RWPE2 (cell line): Measurements from ENCODE around the gene GFOD2.

ENCODE experiments used
- ATAC-seq: fragments of 200-7000 bp; cut with Tn5 transposase; 3 replicates; pipeline ENCODE4 v1.9.1; 2021; ENCODE audit warnings: low read depth
- DNase-seq: peaks from one replicate; pipeline ENCODE4 v3.0.0-alpha.2; 2020; ENCODE audit warnings: low spot score
- H3K27ac ChIP-seq: fragments of 450-650 bp; 2 replicates; pipeline ENCODE4 v1.5.1; 2017; ENCODE audit warnings: mild to moderate bottlenecking; ENCODE audit not compliant: poor library complexity, severe bottlenecking
- H3K27me3 ChIP-seq: fragments of 250-450 bp; sonication (Bioruptor Pico); 2 replicates; pipeline ENCODE4 v1.5.1; 2021; ENCODE audit warnings: mild to moderate bottlenecking, moderate library complexity; ENCODE audit not compliant: insufficient read depth, poor library complexity, severe bottlenecking
- H3K36me3 ChIP-seq: fragments of 250-450 bp; sonication (Bioruptor Pico); 2 replicates; pipeline ENCODE4 v1.5.1; 2020; ENCODE audit warnings: low read depth, mild to moderate bottlenecking, moderate library complexity
- H3K4me1 ChIP-seq: fragments of 250-450 bp; sonication (Bioruptor Pico); 2 replicates; pipeline ENCODE4 v1.5.1; 2021; ENCODE audit warnings: mild to moderate bottlenecking, moderate library complexity; ENCODE audit not compliant: insufficient read depth, poor library complexity, severe bottlenecking
- H3K4me3 ChIP-seq: fragments of 250-450 bp; sonication (Bioruptor Pico); 2 replicates; pipeline ENCODE4 v1.5.1; 2021; ENCODE audit warnings: mild to moderate bottlenecking, moderate library complexity; ENCODE audit not compliant: severe bottlenecking
- H3K9me3 ChIP-seq: fragments of 250-450 bp; sonication (Bioruptor Pico); 2 replicates; pipeline ENCODE4 v1.5.1; 2021; ENCODE audit warnings: mild to moderate bottlenecking, moderate library complexity; ENCODE audit not compliant: severe bottlenecking
- TF ChIP-seq, protein P1 (sequence below): fragments of 450-650 bp; IDR thresholded peaks from one replicate; pipeline ENCODE4 v1.5.1; 2017; ENCODE audit warnings: mild to moderate bottlenecking, moderate library complexity; ENCODE audit not compliant: poor library complexity, severe bottlenecking

The GFOD2 gene

DNA sequence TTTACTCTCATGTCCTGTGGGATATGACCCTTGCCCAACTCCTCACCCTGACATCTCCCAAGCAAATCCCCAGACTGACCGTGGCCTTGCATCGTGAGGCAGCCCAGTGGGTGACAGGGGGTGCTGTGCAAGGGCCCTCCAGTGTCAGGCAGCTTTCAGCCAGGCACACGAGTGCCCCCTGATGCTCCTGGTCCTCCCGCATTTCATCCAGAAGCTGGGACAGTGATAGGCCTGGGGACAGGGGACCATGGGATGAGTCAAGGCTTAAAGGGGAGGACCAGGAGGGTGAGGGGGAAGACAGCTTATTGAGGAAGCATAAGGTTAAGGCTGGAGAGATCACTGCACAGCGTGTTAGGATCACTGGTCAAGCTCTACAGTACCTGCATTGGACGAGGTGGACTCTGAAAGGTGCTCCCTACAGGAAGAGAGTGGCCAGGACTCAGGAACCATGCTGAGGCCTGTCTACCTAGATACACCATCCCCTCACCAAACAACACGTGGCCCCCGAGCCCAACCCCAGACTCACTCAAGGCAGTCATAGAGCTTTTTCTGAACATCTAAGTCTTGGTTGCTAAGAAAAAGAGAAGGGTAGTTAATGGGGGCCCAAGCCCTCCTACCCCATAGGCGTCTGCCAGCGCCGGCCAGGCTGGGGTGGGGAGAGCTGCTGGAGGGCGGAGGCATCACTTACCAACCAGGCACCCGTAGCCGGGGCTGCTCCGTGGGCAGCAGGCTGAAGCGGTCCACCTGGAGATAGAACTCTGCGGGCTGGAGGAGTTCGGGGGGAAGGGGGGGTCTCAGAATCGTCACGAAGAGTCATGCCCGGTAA, 60.1 kb downstream of the GFOD2 start:
- Histone ChIP-seq H3K4me3 (peak overlapping the region; percentile 85), H3K27me3 (peaks cover 13% of the 10 kb centered on the region), H3K9me3 (no peaks in the 10 kb centered on the region), H3K36me3 (peaks cover 10% of the 10 kb centered on the region), H3K27ac (peak overlapping the region; percentile 57), H3K4me1 (no peaks in the 10 kb centered on the region)
- DNase-seq (no peak), ATAC-seq (no peak; the same call in 2 of the 3 replicates)
- TF ChIP-seq, protein P1, sequence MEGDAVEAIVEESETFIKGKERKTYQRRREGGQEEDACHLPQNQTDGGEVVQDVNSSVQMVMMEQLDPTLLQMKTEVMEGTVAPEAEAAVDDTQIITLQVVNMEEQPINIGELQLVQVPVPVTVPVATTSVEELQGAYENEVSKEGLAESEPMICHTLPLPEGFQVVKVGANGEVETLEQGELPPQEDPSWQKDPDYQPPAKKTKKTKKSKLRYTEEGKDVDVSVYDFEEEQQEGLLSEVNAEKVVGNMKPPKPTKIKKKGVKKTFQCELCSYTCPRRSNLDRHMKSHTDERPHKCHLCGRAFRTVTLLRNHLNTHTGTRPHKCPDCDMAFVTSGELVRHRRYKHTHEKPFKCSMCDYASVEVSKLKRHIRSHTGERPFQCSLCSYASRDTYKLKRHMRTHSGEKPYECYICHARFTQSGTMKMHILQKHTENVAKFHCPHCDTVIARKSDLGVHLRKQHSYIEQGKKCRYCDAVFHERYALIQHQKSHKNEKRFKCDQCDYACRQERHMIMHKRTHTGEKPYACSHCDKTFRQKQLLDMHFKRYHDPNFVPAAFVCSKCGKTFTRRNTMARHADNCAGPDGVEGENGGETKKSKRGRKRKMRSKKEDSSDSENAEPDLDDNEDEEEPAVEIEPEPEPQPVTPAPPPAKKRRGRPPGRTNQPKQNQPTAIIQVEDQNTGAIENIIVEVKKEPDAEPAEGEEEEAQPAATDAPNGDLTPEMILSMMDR = no peak

DNA sequence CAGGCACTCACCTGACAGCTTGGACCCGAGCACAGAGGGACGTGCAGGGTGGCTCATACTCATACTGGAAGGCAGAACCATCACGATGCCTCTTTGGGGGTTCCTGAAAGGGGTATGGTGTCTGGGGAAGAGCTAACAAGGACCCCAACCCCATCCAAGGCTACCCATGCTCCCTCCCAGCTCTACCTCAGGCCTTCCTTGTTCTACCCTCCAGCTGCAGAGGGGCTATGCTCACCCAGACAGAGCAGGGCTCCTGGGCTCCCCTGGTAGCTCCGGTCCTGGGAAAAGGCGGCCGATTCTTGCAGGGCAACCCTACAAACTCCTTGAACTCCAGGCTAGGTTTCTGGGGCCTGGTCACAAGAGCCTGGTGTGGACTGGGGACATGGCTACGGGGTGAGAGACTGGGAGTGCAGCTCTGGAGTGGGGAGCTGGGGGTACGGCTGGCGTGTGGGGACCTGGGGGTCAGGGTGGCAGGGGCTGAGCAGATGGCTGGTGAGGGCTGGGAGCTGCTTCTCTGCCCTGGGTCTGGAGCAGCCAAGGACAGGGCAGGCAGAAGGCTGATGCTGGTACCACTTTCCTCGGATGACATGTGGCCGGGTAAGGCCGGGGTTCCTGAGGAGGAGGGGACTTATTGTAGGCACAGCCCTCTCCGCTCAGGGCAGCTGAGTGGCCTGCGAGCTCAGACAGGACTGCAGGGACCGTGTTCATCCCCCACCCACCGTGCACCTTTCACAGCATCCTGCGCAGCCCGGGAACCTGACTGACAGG, 61.2 kb downstream of the GFOD2 start:
- TF ChIP-seq, protein P1 = no peak
- Histone ChIP-seq H3K27me3 (peaks cover 23% of the 10 kb centered on the region), H3K36me3 (peaks cover 10% of the 10 kb centered on the region), H3K4me3 (no peak overlapping the region), H3K27ac (no peak overlapping the region), H3K9me3 (no peaks in the 10 kb centered on the region), H3K4me1 (no peaks in the 10 kb centered on the region)
- no peak for ATAC-seq
- DNase-seq = no peak

DNA sequence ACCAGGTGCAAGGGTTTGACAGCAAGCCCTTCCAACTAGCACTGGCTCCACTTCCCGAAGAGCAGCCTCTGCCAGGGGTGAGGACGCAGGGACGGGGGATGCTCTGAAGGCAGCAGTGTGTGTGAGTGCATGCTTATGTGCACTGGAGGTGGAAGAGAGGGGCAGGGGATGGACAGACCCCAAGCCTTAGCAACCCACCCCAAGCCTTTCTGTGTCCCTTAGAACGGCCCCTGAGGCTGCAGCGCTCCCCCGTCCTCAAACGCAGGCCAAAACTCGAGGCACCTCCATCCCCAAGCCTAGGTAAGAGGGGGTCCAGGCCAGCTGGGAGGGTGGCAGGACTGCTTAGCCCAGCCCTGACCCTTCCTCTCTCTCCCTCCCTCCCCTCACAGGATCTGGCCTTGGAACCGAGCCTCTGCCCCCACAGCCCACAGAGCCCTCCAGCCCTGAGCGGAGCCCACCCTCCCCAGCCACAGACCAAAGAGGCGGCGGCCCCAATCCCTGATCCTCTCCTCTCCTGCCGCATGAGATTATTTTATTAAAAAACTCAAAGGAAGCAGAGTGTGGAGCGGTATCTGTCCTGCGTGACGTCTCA, 62.0 kb downstream of the GFOD2 start:
- no peak for ATAC-seq
- peaks cover 10% of the 10 kb centered on the region for H3K36me3 ChIP-seq
- DNase-seq = no peak
- no peaks in the 10 kb centered on the region for H3K9me3 ChIP-seq
- no peaks in the 10 kb centered on the region for H3K4me1 ChIP-seq
- H3K27me3 ChIP-seq = peaks cover 28% of the 10 kb centered on the region
- TF ChIP-seq, protein P1 = no peak
- no peak overlapping the region for H3K27ac ChIP-seq
- no peak overlapping the region for H3K4me3 ChIP-seq

DNA sequence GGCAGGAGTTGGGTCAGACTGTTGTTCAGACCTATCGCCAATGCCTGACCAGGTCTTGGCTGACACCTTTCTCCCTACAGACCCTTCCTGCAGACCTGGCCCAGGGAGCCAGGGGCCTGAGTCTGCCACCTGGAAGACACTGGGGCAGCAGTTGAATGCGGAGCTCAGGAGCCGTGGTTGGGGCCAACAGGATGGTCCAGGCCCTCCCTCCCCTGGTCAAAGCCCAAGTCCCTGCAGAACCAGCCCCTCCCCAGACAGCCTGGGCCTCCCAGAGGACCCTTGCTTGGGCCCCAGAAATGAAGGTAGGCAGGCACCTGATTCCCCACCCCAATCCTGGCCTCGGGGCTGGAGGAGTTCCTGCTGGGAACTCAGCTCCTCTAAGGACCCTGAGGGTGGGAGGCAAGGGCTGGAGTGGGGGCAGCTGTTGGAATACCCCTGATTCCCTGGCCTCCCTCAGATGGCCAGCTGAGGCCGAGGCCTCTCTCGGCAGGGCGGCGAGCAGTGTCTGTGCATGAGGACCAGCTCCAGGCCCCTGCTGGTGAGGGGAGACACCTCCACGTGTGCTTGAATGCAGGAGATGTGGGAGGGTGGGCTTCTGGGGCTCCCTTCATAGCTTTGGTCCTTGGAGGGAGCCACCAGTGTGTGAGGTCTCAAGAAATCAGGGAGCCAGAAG, 62.6 kb downstream of the GFOD2 start:
- Histone ChIP-seq H3K9me3 (no peaks in the 10 kb centered on the region), H3K27ac (no peak overlapping the region), H3K27me3 (peaks cover 34% of the 10 kb centered on the region), H3K4me3 (no peak overlapping the region), H3K4me1 (no peaks in the 10 kb centered on the region), H3K36me3 (peaks cover 10% of the 10 kb centered on the region)
- ATAC-seq = no peak
- TF ChIP-seq, protein P1 = no peak
- DNase-seq = no peak
